Mesenchymal stem cell (in vitro differentiated cells and primary cell): ENCODE results near the gene RMND1.
A peak's percentile ranks its signal among the peaks of the same experiment; 100 is the strongest.

Experiments
- DNase-seq: peaks from one replicate; pipeline ENCODE4 v3.0.0-alpha.2; 2013
- H2AFZ ChIP-seq: one replicate; pipeline ENCODE4 v1.6.1; 2013; ENCODE audit warnings: low read depth, mild to moderate bottlenecking, control low read depth, inconsistent platforms, low read length, moderate library complexity
- H2AK5ac ChIP-seq: 2 replicates; pipeline ENCODE4 v1.6.1; 2013; ENCODE audit warnings: low read length, moderate library complexity, mild to moderate bottlenecking, inconsistent platforms; ENCODE audit not compliant: severe bottlenecking
- H2BK120ac ChIP-seq: one replicate; pipeline ENCODE4 v1.6.1; 2013; ENCODE audit warnings: low read depth, mild to moderate bottlenecking, inconsistent platforms, low read length, moderate library complexity
- H2BK12ac ChIP-seq, 2 experiments: one replicate each; pipeline ENCODE4 v1.6.1; 2013; ENCODE audit warnings: inconsistent platforms in 2 of 2, low read length in 2 of 2, mild to moderate bottlenecking in 2 of 2, moderate library complexity in 2 of 2, control low read depth in 1 of 2
- H2BK15ac ChIP-seq: one replicate; pipeline ENCODE4 v1.6.1; 2013; ENCODE audit warnings: mild to moderate bottlenecking, low read depth, inconsistent platforms; ENCODE audit not compliant: poor library complexity, severe bottlenecking
- H2BK5ac ChIP-seq: 2 replicates; pipeline ENCODE4 v1.6.1; 2013; ENCODE audit warnings: low read depth, mild to moderate bottlenecking, low read length, control low read depth, inconsistent platforms; ENCODE audit not compliant: poor library complexity, severe bottlenecking
- H3K14ac ChIP-seq, 2 experiments: one replicate each; pipeline ENCODE4 v1.6.1; 2013; ENCODE audit warnings: inconsistent platforms in 2 of 2, low read length in 2 of 2, control low read depth in 1 of 2, mild to moderate bottlenecking in 1 of 2, moderate library complexity in 1 of 2
- H3K18ac ChIP-seq, 2 experiments: one replicate each; pipeline ENCODE4 v1.6.1; 2013; ENCODE audit warnings: inconsistent platforms in 2 of 2, low read length in 2 of 2, control low read depth in 1 of 2, low read depth in 1 of 2, mild to moderate bottlenecking in 1 of 2
- H3K23ac ChIP-seq, 2 experiments: one replicate each; pipeline ENCODE4 v1.6.1; 2013; ENCODE audit warnings: inconsistent platforms in 2 of 2, low read length in 2 of 2, mild to moderate bottlenecking in 2 of 2, moderate library complexity in 2 of 2, control low read depth in 1 of 2
- H3K27ac ChIP-seq: 2 replicates; pipeline ENCODE4 v1.5.1; 2013; ENCODE audit warnings: mild to moderate bottlenecking, moderate library complexity, low read length, control low read depth, inconsistent platforms; ENCODE audit not compliant: poor library complexity, severe bottlenecking
- H3K27me3 ChIP-seq, 2 experiments: 2 replicates each; pipeline versions ENCODE4 v1.6.1 to v1.7.0; 2013; ENCODE audit warnings: low read length in 2 of 2, mild to moderate bottlenecking in 2 of 2, moderate library complexity in 2 of 2, control low read depth in 1 of 2, inconsistent platforms in 1 of 2; ENCODE audit not compliant: control insufficient read depth in 1 of 2, insufficient read depth in 1 of 2
- H3K36me3 ChIP-seq, 2 experiments: 2 replicates each; pipeline versions ENCODE4 v1.6.1 to v1.7.0; 2013; ENCODE audit warnings: low read length in 2 of 2, control low read depth in 1 of 2, inconsistent platforms in 1 of 2, low read depth in 1 of 2, mild to moderate bottlenecking in 1 of 2; ENCODE audit not compliant: insufficient read depth in 2 of 2, control insufficient read depth in 1 of 2
- H3K4ac ChIP-seq, 2 experiments: one replicate each; pipeline ENCODE4 v1.6.1; 2013; ENCODE audit warnings: inconsistent platforms in 2 of 2, low read length in 2 of 2, mild to moderate bottlenecking in 2 of 2, moderate library complexity in 2 of 2, control low read depth in 1 of 2, low read depth in 1 of 2
- H3K4me1 ChIP-seq: 2 replicates; pipeline ENCODE4 v1.6.1; 2013; ENCODE audit warnings: low read depth, low read length, control low read depth; ENCODE audit not compliant: control insufficient read depth, insufficient read depth
- H3K4me2 ChIP-seq: 2 replicates; pipeline ENCODE4 v1.6.1; 2013; ENCODE audit warnings: low read length, mild to moderate bottlenecking, inconsistent platforms; ENCODE audit not compliant: poor library complexity, severe bottlenecking
- H3K4me3 ChIP-seq, 2 experiments: 2 replicates each; pipeline versions ENCODE4 v1.5.1 to v1.7.0; 2013; ENCODE audit warnings: low read length in 2 of 2, mild to moderate bottlenecking in 2 of 2, control low read depth in 1 of 2, low read depth in 1 of 2; ENCODE audit not compliant: insufficient read depth in 1 of 2
- H3K79me1 ChIP-seq: replicated peaks from 2 replicates; pipeline ENCODE4 v1.6.1; 2013; ENCODE audit warnings: mild to moderate bottlenecking, control low read depth, low read length, inconsistent platforms; ENCODE audit not compliant: poor library complexity, severe bottlenecking
- H3K9ac ChIP-seq: 2 replicates; pipeline ENCODE4 v1.7.0; 2013; ENCODE audit warnings: mild to moderate bottlenecking, low read length, moderate library complexity
- H3K9me3 ChIP-seq: 2 replicates; pipeline ENCODE4 v1.7.0; 2013; ENCODE audit warnings: mild to moderate bottlenecking, low read length; ENCODE audit not compliant: control insufficient read depth
- H4K8ac ChIP-seq: one replicate; pipeline ENCODE4 v1.6.1; 2013; ENCODE audit warnings: inconsistent platforms, mild to moderate bottlenecking, low read length, moderate library complexity
- H4K91ac ChIP-seq: one replicate; pipeline ENCODE4 v1.6.1; 2013; ENCODE audit warnings: mild to moderate bottlenecking, low read length, inconsistent platforms
- WGBS: methylation state at CpG from one replicate; pipeline ENCODE4 v1.1.7; 2013; ENCODE audit warnings: mixed read lengths; 5-methylcytosine and 5-hydroxymethylcytosine counted together

RMND1 gene

GRCh38 chr6:151442371-151442770 is 9.6 kb downstream of the RMND1 start:
- H3K18ac ChIP-seq = no peak overlapping the region
- no peak overlapping the region for H2BK15ac ChIP-seq
- H2AK5ac ChIP-seq = no peak overlapping the region
- peaks cover 6 to 21% of the 10 kb centered on the region in 2 experiments for H3K36me3 ChIP-seq
- H3K23ac ChIP-seq = no peak overlapping the region
- no peak overlapping the region for H2AFZ ChIP-seq
- no peak overlapping the region for H3K14ac ChIP-seq
- H2BK5ac ChIP-seq = no peak overlapping the region
- no peaks in the 10 kb centered on the region for H3K9me3 ChIP-seq
- no peak overlapping the region for H3K9ac ChIP-seq
- H3K4me2 ChIP-seq = no peak overlapping the region
- no peak overlapping the region for H4K8ac ChIP-seq
- no peak overlapping the region for H4K91ac ChIP-seq
- H2BK12ac ChIP-seq = no peak overlapping the region
- H3K4ac ChIP-seq = no peak overlapping the region
- H3K4me1 ChIP-seq = peaks cover 17% of the 10 kb centered on the region
- no peak overlapping the region for H2BK120ac ChIP-seq
- WGBS = 91% methylated on average over 8 of the region's 9 CpGs
- H3K27me3 ChIP-seq = no peaks in the 10 kb centered on the region
- H3K79me1 ChIP-seq = peaks cover 4% of the 10 kb centered on the region
- H3K4me3 ChIP-seq = no peak overlapping the region
- H3K27ac ChIP-seq = no peak overlapping the region
- DNase-seq = no peak

DNA sequence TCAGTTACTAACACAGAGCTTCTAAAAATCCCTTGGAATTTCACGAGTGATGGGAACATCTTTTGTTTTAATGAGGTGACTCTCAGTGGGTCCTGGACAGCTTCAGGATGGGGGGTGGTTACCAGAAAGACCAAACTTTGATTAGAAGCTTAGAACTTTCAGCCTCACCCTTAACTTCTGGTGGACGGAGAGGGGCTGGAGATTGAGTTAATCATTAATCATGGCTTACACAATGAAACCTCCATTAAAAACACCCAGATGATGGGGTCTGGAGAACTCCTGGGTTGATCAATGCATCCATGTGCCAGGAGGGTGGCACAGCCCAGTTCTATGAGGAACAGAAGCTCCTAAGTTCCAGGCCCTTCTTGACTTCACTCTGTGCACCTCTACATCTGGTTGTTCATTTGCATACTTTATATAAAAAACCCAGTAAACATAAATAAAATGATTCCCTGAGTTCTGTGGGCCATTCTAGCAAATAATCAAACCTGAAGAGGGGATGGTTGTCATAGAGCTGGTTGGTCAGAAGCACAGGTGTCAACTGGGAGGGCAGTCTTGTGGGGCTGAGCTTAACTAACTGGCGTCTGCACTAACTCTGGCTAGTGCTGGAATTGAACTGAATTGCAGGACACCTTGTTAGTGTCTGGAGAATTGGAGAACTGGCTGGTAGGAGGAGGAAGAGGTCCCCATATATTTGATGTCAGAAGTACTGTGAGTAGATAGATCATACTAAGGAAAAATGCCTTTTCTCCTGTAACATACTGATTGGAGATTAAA is 10.3 kb downstream of the RMND1 start:
- Histone ChIP-seq H2BK5ac (peak overlapping the region; percentile 80), H3K4me2 (peak overlapping the region; percentile 48), H2AK5ac (peak overlapping the region; percentile 49), H3K9me3 (no peaks in the 10 kb centered on the region), H3K4ac (no peak overlapping the region), H4K8ac (no peak overlapping the region), H3K14ac (no peak overlapping the region), H2BK120ac (no peak overlapping the region), H2BK12ac (no peak overlapping the region), H3K4me3 (no peak overlapping the region), H3K79me1 (peaks cover 2% of the 10 kb centered on the region), H3K18ac (no peak overlapping the region), H3K36me3 (peaks cover 6 to 17% of the 10 kb centered on the region in 2 experiments), H3K27me3 (no peaks in the 10 kb centered on the region), H3K4me1 (peaks cover 17% of the 10 kb centered on the region), H3K23ac (no peak overlapping the region), H3K9ac (peak overlapping the region; percentile 67), H4K91ac (no peak overlapping the region), H2BK15ac (no peak overlapping the region), H2AFZ (no peak overlapping the region), H3K27ac (peak overlapping the region; percentile 56)
- WGBS = 92% methylated on average over 2 of the region's 3 CpGs
- DNase-seq = no peak

- Histone ChIP-seq H2BK15ac (no peak overlapping the region), H3K27ac (peak overlapping the region; percentile 56), H3K36me3 (peaks cover 6 to 17% of the 10 kb centered on the region in 2 experiments), H3K18ac (no peak overlapping the region), H4K8ac (no peak overlapping the region), H3K79me1 (peaks cover 2% of the 10 kb centered on the region), H2BK12ac (no peak overlapping the region), H3K9me3 (no peaks in the 10 kb centered on the region), H3K14ac (no peak overlapping the region), H3K4me3 (no peak overlapping the region), H2BK120ac (no peak overlapping the region), H3K4me2 (no peak overlapping the region), H3K27me3 (no peaks in the 10 kb centered on the region), H3K23ac (no peak overlapping the region), H3K9ac (peak overlapping the region; percentile 67), H4K91ac (no peak overlapping the region), H2BK5ac (no peak overlapping the region), H2AFZ (no peak overlapping the region), H3K4me1 (peaks cover 15% of the 10 kb centered on the region), H2AK5ac (no peak overlapping the region), H3K4ac (no peak overlapping the region)
- WGBS = no CpG with 5 or more reads among the region's 2 CpGs
- peak; percentile 50 for DNase-seq
Observed at GRCh38 chr6:151440930-151441329, 11.0 kb downstream of the RMND1 start.

- Histone ChIP-seq H2BK5ac (no peak overlapping the region), H4K8ac (no peak overlapping the region), H3K36me3 (peaks cover 6 to 17% of the 10 kb centered on the region in 2 experiments), H3K27me3 (no peaks in the 10 kb centered on the region), H3K79me1 (peaks cover 2% of the 10 kb centered on the region), H3K27ac (no peak overlapping the region), H3K9me3 (no peaks in the 10 kb centered on the region), H3K9ac (peak overlapping the region; percentile 67), H4K91ac (no peak overlapping the region), H3K4me2 (no peak overlapping the region), H3K14ac (no peak overlapping the region), H2AK5ac (no peak overlapping the region), H2AFZ (no peak overlapping the region), H3K4me1 (peaks cover 15% of the 10 kb centered on the region), H3K4me3 (no peak overlapping the region), H3K23ac (no peak overlapping the region), H2BK12ac (no peak overlapping the region), H3K4ac (no peak overlapping the region), H2BK120ac (no peak overlapping the region), H2BK15ac (no peak overlapping the region), H3K18ac (no peak overlapping the region)
- DNase-seq = peak; percentile 23
- WGBS = 50% methylated on average over 1 of the region's 1 CpG
Observed at GRCh38 chr6:151440498-151440897, 11.4 kb downstream of the RMND1 start.
